Measurements from ENCODE around the gene DRC1. TPM values are rescaled to one million over a fixed set of nuclear protein-coding genes. Genes with fewer than 3 reads are reported as not detected.

The DRC1 gene
- total RNA-seq, 4 donors from 2014 or later, result 0.85 to 2.4 (median 1.9) TPM; not detected in 1

- Histone ChIP-seq H3K9me3 (no peaks in the 10 kb centered on the region), H3K27ac (no peak overlapping the region), H3K4me1 (no peaks in the 10 kb centered on the region), H3K36me3 (no peaks in the 10 kb centered on the region), H3K27me3 (no peaks in the 10 kb centered on the region), H3K4me3 (no peak overlapping the region)
- DNase-seq, result no peak
- TF ChIP-seq, protein P1, sequence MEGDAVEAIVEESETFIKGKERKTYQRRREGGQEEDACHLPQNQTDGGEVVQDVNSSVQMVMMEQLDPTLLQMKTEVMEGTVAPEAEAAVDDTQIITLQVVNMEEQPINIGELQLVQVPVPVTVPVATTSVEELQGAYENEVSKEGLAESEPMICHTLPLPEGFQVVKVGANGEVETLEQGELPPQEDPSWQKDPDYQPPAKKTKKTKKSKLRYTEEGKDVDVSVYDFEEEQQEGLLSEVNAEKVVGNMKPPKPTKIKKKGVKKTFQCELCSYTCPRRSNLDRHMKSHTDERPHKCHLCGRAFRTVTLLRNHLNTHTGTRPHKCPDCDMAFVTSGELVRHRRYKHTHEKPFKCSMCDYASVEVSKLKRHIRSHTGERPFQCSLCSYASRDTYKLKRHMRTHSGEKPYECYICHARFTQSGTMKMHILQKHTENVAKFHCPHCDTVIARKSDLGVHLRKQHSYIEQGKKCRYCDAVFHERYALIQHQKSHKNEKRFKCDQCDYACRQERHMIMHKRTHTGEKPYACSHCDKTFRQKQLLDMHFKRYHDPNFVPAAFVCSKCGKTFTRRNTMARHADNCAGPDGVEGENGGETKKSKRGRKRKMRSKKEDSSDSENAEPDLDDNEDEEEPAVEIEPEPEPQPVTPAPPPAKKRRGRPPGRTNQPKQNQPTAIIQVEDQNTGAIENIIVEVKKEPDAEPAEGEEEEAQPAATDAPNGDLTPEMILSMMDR (IDR thresholded peaks at IDR 0.05), result no peak
- no peak for TF ChIP-seq POLR2A (IDR thresholded peaks at IDR 0.05)
- intact Hi-C loops (cut with DNase I; ENCODE audit: low total_unique reads), result no loop called here
Measured at GRCh38 chr2:26453421-26454329, 52.0 kb downstream of the DRC1 start.

DNA sequence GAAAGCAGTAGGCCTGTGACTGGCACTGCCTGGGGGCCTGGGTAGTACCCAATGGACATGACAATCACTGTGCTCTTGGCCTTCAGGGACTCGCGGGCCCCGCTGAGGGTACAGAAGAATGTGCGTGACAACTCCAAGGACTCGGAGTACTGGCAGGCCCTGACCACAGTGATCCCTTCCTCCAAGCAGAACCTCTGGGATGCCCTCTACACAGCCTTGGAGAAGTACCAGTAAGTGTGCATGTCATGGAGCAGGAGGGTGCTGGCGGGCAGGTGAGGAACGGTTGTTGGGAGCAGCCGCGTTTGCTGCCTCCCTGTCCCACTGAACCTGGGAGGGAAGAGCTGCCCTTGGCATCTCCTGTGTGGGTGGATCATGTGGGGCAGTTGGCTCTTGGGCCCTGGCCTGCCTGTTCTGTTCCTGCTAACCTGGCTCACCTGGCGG is 52.9 kb downstream of the DRC1 start:
- no peak overlapping the region for H3K27ac ChIP-seq
- intact Hi-C loops (cut with DNase I; ENCODE audit: low total_unique reads), result no loop called here
- TF ChIP-seq, protein P1 (IDR thresholded peaks at IDR 0.05), result no peak
- no peak for TF ChIP-seq POLR2A (IDR thresholded peaks at IDR 0.05)
- H3K4me1 ChIP-seq, result no peaks in the 10 kb centered on the region
- H3K27me3 ChIP-seq, result no peaks in the 10 kb centered on the region
- DNase-seq, result no peak
- H3K4me3 ChIP-seq, result no peak overlapping the region
- H3K9me3 ChIP-seq, result no peaks in the 10 kb centered on the region
- no peaks in the 10 kb centered on the region for H3K36me3 ChIP-seq

- Histone ChIP-seq H3K36me3 (no peaks in the 10 kb centered on the region), H3K9me3 (no peaks in the 10 kb centered on the region)
Measured at GRCh38 chr2:26455037-26455669, 53.4 kb downstream of the DRC1 start.

GRCh38 chr2:26455670-26456439 is 54.1 kb downstream of the DRC1 start:
- intact Hi-C loops (cut with DNase I; ENCODE audit: low total_unique reads), result no loop called here
- peak in 1 of 2 donors; percentile 13 for DNase-seq
- Histone ChIP-seq H3K27ac (no peak overlapping the region), H3K4me1 (no peaks in the 10 kb centered on the region), H3K9me3 (no peaks in the 10 kb centered on the region), H3K36me3 (no peaks in the 10 kb centered on the region), H3K4me3 (no peak overlapping the region), H3K27me3 (no peaks in the 10 kb centered on the region)
- TF ChIP-seq, protein P1 (IDR thresholded peaks at IDR 0.05), result no peak

More at GRCh38 chr2:26455037-26455669, 53.4 kb downstream of the DRC1 start:
- Histone ChIP-seq H3K4me3 (no peak overlapping the region), H3K27me3 (no peaks in the 10 kb centered on the region), H3K27ac (no peak overlapping the region), H3K4me1 (no peaks in the 10 kb centered on the region)
- no peak for TF ChIP-seq POLR2A (IDR thresholded peaks at IDR 0.05)
- TF ChIP-seq, protein P1 (IDR thresholded peaks at IDR 0.05), result no peak
- intact Hi-C loops (cut with DNase I; ENCODE audit: low total_unique reads), result no loop called here
- no peak for DNase-seq

All from uterus (tissue), 4 donors.